Smooth muscle cell of the brain vasculature (primary cell): ENCODE data around the gene SIDT2.

Experiments used
- DNase-seq: peaks from one replicate; pipeline ENCODE4 v3.0.0-alpha.2; 2012; ENCODE audit warnings: low read depth, low spot score

SIDT2 gene

GRCh38 chr11:117189191-117189940, 10.8 kb downstream of the SIDT2 start:
- DNase-seq = no peak

- DNase-seq = no peak
Measured at GRCh38 chr11:117189941-117190544, 11.5 kb downstream of the SIDT2 start.

- DNase-seq = no peak
Measured at GRCh38 chr11:117191680-117192400, 13.3 kb downstream of the SIDT2 start.

GRCh38 chr11:117192401-117192875, 13.9 kb downstream of the SIDT2 start:
- no peak for DNase-seq

GRCh38 chr11:117193130-117194020, 14.8 kb downstream of the SIDT2 start:
- DNase-seq = no peak

GRCh38 chr11:117194267-117194666, 15.7 kb downstream of the SIDT2 start:
- DNase-seq = no peak

- no peak for DNase-seq
Measured at GRCh38 chr11:117195258-117195657, 16.7 kb downstream of the SIDT2 start.

- no peak for DNase-seq
Measured at GRCh38 chr11:117195761-117196160, 17.2 kb downstream of the SIDT2 start.

- DNase-seq = no peak
Measured at GRCh38 chr11:117197006-117197405, 18.5 kb downstream of the SIDT2 start.

- DNase-seq = no peak
Measured at GRCh38 chr11:117197516-117198456, 19.2 kb downstream of the SIDT2 start.

- no peak for DNase-seq
Measured at GRCh38 chr11:117198613-117199012, 20.1 kb downstream of the SIDT2 start.

GRCh38 chr11:117199053-117199915, 20.7 kb downstream of the SIDT2 start, which contains the start of gene TAGLN:
Gene TAGLN (plus strand): TSS chr11:117199370. CDS start chr11:117203014, 3,644 bp downstream.
- peak; percentile 54 for DNase-seq

- no peak for DNase-seq
Measured at GRCh38 chr11:117199916-117200812, 21.6 kb downstream of the SIDT2 start.

GRCh38 chr11:117200813-117201657, 22.5 kb downstream of the SIDT2 start:
- DNase-seq = no peak

- DNase-seq = no peak
Measured at GRCh38 chr11:117201658-117202305, 23.2 kb downstream of the SIDT2 start.

- DNase-seq = no peak
Measured at GRCh38 chr11:117202386-117203068, 24.0 kb downstream of the SIDT2 start.
